H4 (cell line): Measurements from ENCODE around the gene ARHGAP31. TPM values are rescaled to one million over a fixed set of nuclear protein-coding genes. Genes with fewer than 3 reads are reported as not detected.
"Not testable (repeated sequence)": the region's sequence is repeated elsewhere in the genome, so short reads cannot be mapped to it uniquely, and the experiment has no call there.

Experiments
- DNase-seq: peaks from one replicate; pipeline ENCODE4 v3.0.0-alpha.2; 2015; ENCODE audit warnings: low spot score
- total RNA-seq: library from RNA; depleted of rRNA; stranded (reverse); fragments of >200 nt; shearing (Covaris generic); gene quantifications from 2 replicates; pipeline ENCODE4 v1.2.3, GENCODE V29; 2014

Gene ARHGAP31
- total RNA-seq, 1 experiment from 2014 or later, result 6.9 TPM

DNA sequence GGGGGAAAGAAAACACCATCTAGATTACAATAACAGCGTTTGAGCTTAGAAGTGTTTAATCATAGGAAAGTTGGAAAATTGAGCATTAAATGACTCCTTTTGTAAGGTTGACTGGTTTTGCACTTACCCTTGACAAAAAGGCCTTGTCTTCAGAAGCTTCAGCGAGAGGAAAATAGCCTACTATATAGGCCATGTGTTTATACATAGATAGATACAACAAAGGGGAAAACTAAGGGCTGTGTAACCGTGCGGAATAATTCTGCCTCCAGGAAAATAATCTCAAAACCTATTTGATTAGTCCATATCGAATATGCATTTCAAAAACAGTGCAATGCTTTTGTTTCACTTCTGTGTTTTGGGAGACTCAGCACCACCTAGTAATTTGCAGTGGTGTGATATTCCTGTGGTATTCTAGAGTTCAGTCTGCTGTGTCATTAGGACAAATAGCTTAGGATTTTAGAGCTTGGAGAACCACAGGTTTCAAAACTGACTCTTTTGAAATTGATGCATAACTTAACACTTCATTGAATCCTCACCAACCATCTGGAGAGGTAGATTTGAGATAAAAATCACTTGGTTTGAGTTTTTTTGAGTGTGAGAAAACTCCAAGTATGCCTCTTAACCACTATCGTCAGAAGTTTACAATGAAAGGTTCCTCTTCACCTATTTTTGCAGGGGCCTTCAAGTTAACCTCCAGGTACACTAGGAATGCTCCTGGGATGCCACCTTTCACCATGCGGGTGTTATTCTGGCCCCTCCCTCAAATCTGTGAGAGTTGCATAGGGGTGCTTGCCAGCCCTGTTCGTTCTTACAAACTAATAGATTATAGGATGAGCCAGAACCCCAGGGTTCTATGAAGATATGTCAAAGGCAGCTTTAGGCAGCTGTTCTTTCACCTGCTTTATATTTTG, 1.9 kb downstream of the ARHGAP31 start:
- no peak for DNase-seq

DNA sequence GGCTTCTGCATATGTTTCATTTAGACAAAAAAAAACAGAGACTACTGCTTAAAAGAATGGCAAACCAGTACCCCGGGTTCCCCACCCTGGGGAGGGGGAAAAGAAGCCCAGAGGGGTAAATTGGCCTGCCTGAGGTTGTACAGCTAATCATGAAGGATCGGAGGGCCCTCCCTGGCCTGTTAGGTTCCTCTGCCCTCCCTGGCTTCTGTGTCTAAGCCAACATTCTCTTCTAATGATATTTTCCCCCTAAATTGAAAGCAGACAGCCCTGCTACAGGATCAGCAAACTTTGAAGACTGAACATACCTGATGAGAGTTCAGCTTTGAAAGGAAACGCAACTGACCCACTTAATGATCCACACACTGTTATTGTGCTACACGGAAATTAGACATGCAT, 2.5 kb downstream of the ARHGAP31 start:
- no peak for DNase-seq

GRCh38 chr3:119297169-119297568, 3.0 kb downstream of the ARHGAP31 start:
- no peak for DNase-seq

DNA sequence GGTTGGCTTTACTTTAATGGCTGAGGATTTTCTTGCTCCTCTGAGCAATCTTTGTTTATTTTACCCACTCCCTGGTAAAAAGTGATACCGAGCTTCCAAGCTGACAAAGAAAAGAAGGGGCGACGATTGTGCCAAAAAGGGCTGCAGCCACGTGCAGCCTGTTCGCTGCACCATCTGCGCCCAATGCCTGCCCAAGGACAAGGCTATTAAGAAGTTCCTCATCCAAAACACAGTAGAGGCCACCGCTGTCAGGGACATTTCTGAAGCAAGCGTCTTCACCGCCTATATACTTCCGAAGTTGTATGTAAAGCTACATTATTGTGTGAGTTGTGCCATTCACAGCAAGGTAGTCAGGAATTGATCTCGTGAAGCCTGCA, 4.4 kb downstream of the ARHGAP31 start:
- no peak for DNase-seq

DNA sequence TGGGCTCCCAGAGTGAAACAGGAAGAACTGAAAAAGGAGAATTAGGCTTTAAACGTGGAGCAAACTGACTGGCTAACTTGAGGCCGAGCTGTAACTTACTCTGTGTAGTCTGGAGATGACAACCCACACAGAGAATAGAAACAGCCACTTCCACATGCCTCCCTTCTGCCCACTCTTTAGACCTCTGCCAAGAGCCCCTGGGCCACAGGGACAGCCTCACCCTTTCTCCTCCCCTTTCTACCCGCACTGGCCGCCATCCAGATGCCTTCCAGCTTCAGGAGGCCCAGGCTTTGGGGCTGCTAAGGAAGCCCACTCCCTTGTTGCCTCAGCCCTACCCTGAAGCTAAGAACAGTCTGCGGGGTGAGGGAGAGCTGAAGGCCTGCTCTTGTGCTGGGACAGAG, 6.8 kb downstream of the ARHGAP31 start:
- DNase-seq, result no peak

DNA sequence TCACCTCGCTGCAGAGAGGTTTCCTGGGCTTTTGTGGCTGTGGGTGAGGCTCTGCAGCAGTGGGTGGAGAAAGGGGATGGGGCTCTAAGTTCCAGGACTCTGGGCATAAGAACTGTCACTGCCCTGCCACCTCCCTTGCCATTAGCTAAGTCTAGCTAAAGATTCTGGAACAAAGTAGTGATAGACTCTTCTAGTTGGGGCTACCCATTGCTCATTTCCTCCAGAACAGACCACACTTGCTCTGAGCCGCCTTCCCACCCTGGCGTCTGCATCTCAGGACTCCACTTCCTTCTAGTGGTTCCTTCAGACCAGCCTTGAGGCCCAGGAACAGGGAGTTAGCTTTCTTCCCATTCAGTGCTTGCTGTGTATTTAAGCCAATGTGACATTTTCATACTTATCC, 7.5 kb downstream of the ARHGAP31 start:
- no peak for DNase-seq

- peak; percentile 43 for DNase-seq
Observed at GRCh38 chr3:119302697-119303551, 8.7 kb downstream of the ARHGAP31 start.

GRCh38 chr3:119304201-119304713, 10.1 kb downstream of the ARHGAP31 start:
- no peak for DNase-seq

GRCh38 chr3:119305286-119305685, 11.1 kb downstream of the ARHGAP31 start:
- no peak for DNase-seq

- DNase-seq, result not testable (repeated sequence)
Observed at GRCh38 chr3:119306378-119306777, 12.2 kb downstream of the ARHGAP31 start.

- DNase-seq, result no peak
Observed at GRCh38 chr3:119308355-119308754, 14.2 kb downstream of the ARHGAP31 start.

- DNase-seq, result no peak
Observed at GRCh38 chr3:119309591-119309990, 15.4 kb downstream of the ARHGAP31 start.

DNA sequence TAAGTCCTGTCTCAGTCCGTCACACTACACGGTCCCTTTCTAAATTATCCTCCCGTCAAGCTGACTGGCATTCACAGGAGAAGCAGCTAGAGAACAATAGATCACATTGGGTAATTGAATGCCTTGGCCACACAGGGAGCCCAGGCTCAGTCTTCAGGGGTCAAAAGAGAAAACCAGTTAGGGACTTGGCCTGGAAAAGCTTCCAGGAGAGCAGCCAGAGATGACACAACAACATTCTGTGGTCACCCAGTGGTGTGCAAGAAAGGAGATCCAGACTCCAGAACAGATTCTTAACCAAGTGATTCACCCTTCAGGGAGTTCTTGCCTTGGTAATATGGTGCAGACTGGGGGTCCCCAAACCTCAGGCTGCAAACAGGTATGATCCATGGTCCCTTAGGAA, 15.9 kb downstream of the ARHGAP31 start:
- DNase-seq, result peak; percentile 92

- peak; percentile 45 for DNase-seq
Observed at GRCh38 chr3:119311081-119311925, 17.1 kb downstream of the ARHGAP31 start.

GRCh38 chr3:119313461-119313860, 19.3 kb downstream of the ARHGAP31 start:
- no peak for DNase-seq

- no peak for DNase-seq
Observed at GRCh38 chr3:119314821-119315220, 20.6 kb downstream of the ARHGAP31 start.

DNA sequence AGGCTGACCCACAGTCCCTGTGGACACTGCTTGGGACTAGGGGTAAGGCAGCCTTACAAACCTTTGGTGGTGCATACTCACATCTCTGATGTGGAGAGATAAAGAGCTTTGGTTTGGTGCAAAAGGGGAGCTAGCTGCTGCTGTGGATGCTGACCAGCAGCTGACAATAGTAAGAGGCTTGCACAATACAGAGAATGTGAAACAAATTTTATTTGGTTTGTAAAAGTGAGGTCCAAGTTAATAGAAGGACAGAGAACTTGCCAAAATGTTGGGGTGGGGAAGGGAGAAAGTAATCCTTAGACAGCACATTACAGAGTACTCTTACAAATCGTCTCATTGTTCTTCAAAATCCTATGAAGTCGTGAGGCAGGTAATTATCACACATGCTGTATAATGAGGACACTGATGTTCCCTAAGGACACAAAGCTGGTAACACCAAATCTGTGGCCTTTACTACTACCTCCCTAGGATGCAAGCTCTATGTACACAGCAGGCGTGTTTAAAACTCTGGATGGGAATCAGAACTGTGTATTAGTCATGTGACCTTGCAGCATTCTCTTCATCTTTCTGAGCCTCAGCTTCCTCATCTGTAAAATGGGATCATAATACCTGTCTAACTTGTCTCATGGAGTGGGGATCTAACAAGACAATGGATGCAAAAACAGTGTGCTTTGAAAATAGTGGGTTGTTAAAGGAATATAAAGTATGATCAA, 21.6 kb downstream of the ARHGAP31 start:
- DNase-seq, result no peak

DNA sequence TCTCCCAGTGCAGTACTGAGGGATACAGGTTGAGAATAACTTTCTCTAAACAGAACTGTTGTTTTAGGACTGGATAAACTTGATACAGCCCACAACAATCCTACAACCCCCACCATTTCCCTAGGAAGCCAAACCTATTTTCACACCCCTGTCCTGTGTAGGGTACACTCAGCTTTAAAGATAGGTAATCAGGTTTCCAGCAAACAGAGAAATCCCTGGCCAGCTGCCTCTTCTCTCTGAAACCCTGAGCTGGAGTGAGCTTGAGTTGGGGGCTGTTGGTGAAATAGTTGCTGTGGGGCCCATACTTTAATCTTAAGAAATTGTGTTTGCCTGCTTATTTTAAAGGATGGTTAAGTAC, 22.1 kb downstream of the ARHGAP31 start:
- DNase-seq, result no peak

DNA sequence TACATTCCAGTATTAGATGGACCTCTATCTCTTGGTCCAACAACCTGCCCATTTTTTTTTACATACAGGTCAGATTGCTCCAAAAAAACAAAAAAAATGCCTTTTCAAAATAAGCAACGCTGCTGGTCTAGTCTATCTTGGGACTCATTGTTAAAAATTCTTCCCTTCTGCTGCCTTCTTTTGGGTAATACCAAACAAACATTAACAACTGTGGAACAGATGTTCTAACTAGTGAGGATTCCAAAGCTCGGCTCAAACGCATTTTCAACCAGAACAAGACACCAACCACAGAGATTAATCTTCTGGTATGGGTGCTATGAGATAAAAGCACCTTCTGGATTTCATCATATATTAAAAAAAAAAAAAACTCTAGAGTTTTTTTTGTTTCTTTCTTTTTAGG, 24.7 kb downstream of the ARHGAP31 start:
- no peak for DNase-seq

DNA sequence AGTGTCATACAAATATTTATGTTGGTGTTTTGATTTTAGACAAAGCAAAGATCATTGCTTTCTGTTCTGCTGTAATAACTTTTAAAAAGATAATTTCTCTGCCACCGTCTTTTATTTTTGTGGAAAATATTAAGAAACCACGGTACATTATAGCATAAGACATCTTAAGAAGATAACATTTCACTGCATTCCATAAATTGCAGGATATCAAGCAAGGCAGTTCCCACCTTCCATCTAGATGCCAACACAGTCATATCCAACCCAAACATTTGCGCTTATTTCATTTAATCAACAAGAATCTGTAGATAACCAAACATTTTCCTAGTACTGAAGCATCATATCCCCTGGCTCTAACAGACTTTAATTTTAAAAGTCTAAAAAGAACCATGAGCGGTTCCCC, 25.1 kb downstream of the ARHGAP31 start:
- DNase-seq, result no peak

GRCh38 chr3:119320785-119321184, 26.6 kb downstream of the ARHGAP31 start:
- not testable (repeated sequence) for DNase-seq
